ENCODE data around the gene CAB39. TPM values are rescaled to one million over a fixed set of nuclear protein-coding genes. Genes with fewer than 3 reads are reported as not detected.

CAB39 gene
- total RNA-seq, 4 donors from 2014 or later: 70.8 to 97.6 (median 87.4) TPM

- H3K27me3 ChIP-seq: peaks cover 5% of the 10 kb centered on the region
- H3K36me3 ChIP-seq: peaks cover 6 to 7% of the 10 kb centered on the region in 2 donors
- WGBS, 2 donors: 77 to 80% methylated on average over 9 to 10 of the region's 10 CpGs
- no peaks in the 10 kb centered on the region for H3K9me3 ChIP-seq
- H3K4me1 ChIP-seq: peaks cover 6 to 19% of the 10 kb centered on the region in 2 donors
- no peak overlapping the region for H3K4me3 ChIP-seq (replicated peaks in 1 of 3)
- no peak for DNase-seq
- TF ChIP-seq POLR2A (IDR thresholded peaks at IDR 0.05): no peak
- TF ChIP-seq, protein P1, sequence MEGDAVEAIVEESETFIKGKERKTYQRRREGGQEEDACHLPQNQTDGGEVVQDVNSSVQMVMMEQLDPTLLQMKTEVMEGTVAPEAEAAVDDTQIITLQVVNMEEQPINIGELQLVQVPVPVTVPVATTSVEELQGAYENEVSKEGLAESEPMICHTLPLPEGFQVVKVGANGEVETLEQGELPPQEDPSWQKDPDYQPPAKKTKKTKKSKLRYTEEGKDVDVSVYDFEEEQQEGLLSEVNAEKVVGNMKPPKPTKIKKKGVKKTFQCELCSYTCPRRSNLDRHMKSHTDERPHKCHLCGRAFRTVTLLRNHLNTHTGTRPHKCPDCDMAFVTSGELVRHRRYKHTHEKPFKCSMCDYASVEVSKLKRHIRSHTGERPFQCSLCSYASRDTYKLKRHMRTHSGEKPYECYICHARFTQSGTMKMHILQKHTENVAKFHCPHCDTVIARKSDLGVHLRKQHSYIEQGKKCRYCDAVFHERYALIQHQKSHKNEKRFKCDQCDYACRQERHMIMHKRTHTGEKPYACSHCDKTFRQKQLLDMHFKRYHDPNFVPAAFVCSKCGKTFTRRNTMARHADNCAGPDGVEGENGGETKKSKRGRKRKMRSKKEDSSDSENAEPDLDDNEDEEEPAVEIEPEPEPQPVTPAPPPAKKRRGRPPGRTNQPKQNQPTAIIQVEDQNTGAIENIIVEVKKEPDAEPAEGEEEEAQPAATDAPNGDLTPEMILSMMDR (IDR thresholded peaks at IDR 0.05): no peak
- no peak overlapping the region for H3K27ac ChIP-seq
- intact Hi-C loops (cut with DNase I): no loop called here
These were observed 110.8 kb downstream of the CAB39 start for GRCh38 chr2:230823264-230823964.

GRCh38 chr2:230824406-230824978 is 111.8 kb downstream of the CAB39 start:
- no peaks in the 10 kb centered on the region for H3K36me3 ChIP-seq
- intact Hi-C loops (cut with DNase I): no loop called here
- no peak overlapping the region for H3K27ac ChIP-seq
- peaks cover 5% of the 10 kb centered on the region for H3K27me3 ChIP-seq
- no peak overlapping the region for H3K4me3 ChIP-seq (replicated peaks in 1 of 3)
- no peaks in the 10 kb centered on the region for H3K9me3 ChIP-seq
- no peak for TF ChIP-seq POLR2A (IDR thresholded peaks at IDR 0.05)
- TF ChIP-seq, protein P1 (IDR thresholded peaks at IDR 0.05): peak; percentile 47 to 73 (median 61)
- peaks cover 9 to 22% of the 10 kb centered on the region in 2 donors for H3K4me1 ChIP-seq
- WGBS, 2 donors: 24% methylated on average over 14 of the region's 14 CpGs
- peak; percentile 40 to 42 for DNase-seq

DNA sequence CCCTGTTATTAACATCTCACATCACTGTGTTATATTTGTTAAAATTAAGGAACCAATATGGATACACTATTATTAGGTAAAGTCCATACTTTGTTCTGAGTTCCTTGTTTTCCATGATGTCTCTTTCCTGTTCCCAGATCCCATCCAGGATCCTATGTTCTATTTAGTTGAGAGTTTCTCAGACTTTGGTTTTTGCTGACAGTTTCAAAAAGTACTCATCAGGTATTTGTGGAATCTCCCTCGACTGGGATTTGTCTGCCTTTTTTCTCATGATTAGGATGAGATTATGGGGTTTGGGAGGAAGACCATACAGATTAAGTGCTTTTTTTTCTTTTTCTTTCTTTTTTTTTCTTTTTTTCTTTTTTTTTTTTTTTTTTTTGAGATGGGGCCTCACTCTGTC is 112.7 kb downstream of the CAB39 start:
- peaks cover 9 to 22% of the 10 kb centered on the region in 2 donors for H3K4me1 ChIP-seq
- no peak for TF ChIP-seq POLR2A (IDR thresholded peaks at IDR 0.05)
- TF ChIP-seq, protein P1 (IDR thresholded peaks at IDR 0.05): no peak
- WGBS, 2 donors: 50 to 57% methylated on average over 1 of the region's 1 CpG
- no peak for DNase-seq
- H3K4me3 ChIP-seq (replicated peaks in 1 of 3): no peak overlapping the region
- intact Hi-C loops (cut with DNase I): no loop called here
- no peaks in the 10 kb centered on the region for H3K36me3 ChIP-seq
- no peak overlapping the region for H3K27ac ChIP-seq
- H3K9me3 ChIP-seq: no peaks in the 10 kb centered on the region
- peaks cover 5% of the 10 kb centered on the region for H3K27me3 ChIP-seq

- no peak overlapping the region for H3K27ac ChIP-seq
- H3K27me3 ChIP-seq: peaks cover 5% of the 10 kb centered on the region
- H3K4me3 ChIP-seq (replicated peaks in 1 of 3): peak overlapping the region in 1 of 3 donors; percentile 23
- H3K9me3 ChIP-seq: no peaks in the 10 kb centered on the region
- WGBS, 2 donors: 47 to 55% methylated on average over 17 to 20 of the region's 36 CpGs
- peak in 1 of 2 donors; percentile 10 for DNase-seq
- no peak for TF ChIP-seq POLR2A (IDR thresholded peaks at IDR 0.05)
- TF ChIP-seq, protein P1 (IDR thresholded peaks at IDR 0.05): no peak
- H3K4me1 ChIP-seq: peaks cover 9 to 17% of the 10 kb centered on the region in 2 donors
- intact Hi-C loops (cut with DNase I): loop anchor here (2.0 kb wide), 1 partner anchor 161 kb away; no protein-coding TSS in a partner anchor
- H3K36me3 ChIP-seq: no peaks in the 10 kb centered on the region
These were observed 115.2 kb downstream of the CAB39 start for GRCh38 chr2:230827774-230828271.
